Activated CD8-positive, alpha-beta memory T cell treated with anti-CD3 and anti-CD28 coated beads, Interleukin-2, amount 50 U/mL, for 1 hour (primary cell): Measurements from ENCODE around the gene HKDC1.
"Not testable (repeated sequence)": the region's sequence is repeated elsewhere in the genome, so short reads cannot be mapped to it uniquely, and the experiment has no call there.

Experiments
- DNase-seq: peaks from one replicate; pipeline ENCODE4 v3.0.0-alpha.2; 2020; ENCODE audit errors: extremely low read depth

HKDC1 gene

GRCh38 chr10:69278446-69278963, 58.4 kb downstream of the HKDC1 start, which contains the start of gene HK1:
TSS of gene HK1 (plus strand) at chr10:69278496.
- DNase-seq = no peak

GRCh38 chr10:69279110-69279509, 59.0 kb downstream of the HKDC1 start:
- no peak for DNase-seq

GRCh38 chr10:69281507-69282413, 61.6 kb downstream of the HKDC1 start:
- no peak for DNase-seq

GRCh38 chr10:69284402-69284801, 64.3 kb downstream of the HKDC1 start:
- not testable (repeated sequence) for DNase-seq

- DNase-seq = no peak
These were observed 65.6 kb downstream of the HKDC1 start for GRCh38 chr10:69285699-69286098.

- DNase-seq = no peak
These were observed 67.0 kb downstream of the HKDC1 start for GRCh38 chr10:69287181-69287580.

GRCh38 chr10:69290993-69291392, 70.9 kb downstream of the HKDC1 start:
- DNase-seq = no peak

- no peak for DNase-seq
These were observed 72.3 kb downstream of the HKDC1 start for GRCh38 chr10:69292459-69292858.

- DNase-seq = no peak
These were observed 75.0 kb downstream of the HKDC1 start for GRCh38 chr10:69295027-69295636.

GRCh38 chr10:69303632-69304051, 83.5 kb downstream of the HKDC1 start:
- DNase-seq = no peak

- no peak for DNase-seq
These were observed 86.3 kb downstream of the HKDC1 start for GRCh38 chr10:69306421-69306820.

- no peak for DNase-seq
These were observed 87.3 kb downstream of the HKDC1 start for GRCh38 chr10:69307434-69307833.

GRCh38 chr10:69308304-69308703, 88.2 kb downstream of the HKDC1 start:
- DNase-seq = not testable (repeated sequence)

GRCh38 chr10:69311309-69311708, 91.2 kb downstream of the HKDC1 start:
- DNase-seq = no peak

- no peak for DNase-seq
These were observed 92.4 kb downstream of the HKDC1 start for GRCh38 chr10:69312528-69312927.

GRCh38 chr10:69315100-69315542, 95.0 kb downstream of the HKDC1 start:
- DNase-seq = no peak

GRCh38 chr10:69315610-69316312, 95.6 kb downstream of the HKDC1 start:
- DNase-seq = no peak

- DNase-seq = no peak
These were observed 96.4 kb downstream of the HKDC1 start for GRCh38 chr10:69316313-69317059.
